NCI-H2196 (cell line): ENCODE results near the gene PAM16.
A peak's percentile ranks its signal among the peaks of the same experiment; 100 is the strongest.

Experiments used
- DNase-seq: peaks from one replicate; lab custom pipeline; 2025; ENCODE audit not compliant: unreplicated experiment; lab: John Stamatoyannopoulos, UW

The PAM16 gene

GRCh38 chr16:4322121-4323052 lies 28.7 kb downstream of the PAM16 start:
- DNase-seq: no peak

- DNase-seq: no peak
Measured at GRCh38 chr16:4321286-4322120, 29.6 kb downstream of the PAM16 start.

DNA sequence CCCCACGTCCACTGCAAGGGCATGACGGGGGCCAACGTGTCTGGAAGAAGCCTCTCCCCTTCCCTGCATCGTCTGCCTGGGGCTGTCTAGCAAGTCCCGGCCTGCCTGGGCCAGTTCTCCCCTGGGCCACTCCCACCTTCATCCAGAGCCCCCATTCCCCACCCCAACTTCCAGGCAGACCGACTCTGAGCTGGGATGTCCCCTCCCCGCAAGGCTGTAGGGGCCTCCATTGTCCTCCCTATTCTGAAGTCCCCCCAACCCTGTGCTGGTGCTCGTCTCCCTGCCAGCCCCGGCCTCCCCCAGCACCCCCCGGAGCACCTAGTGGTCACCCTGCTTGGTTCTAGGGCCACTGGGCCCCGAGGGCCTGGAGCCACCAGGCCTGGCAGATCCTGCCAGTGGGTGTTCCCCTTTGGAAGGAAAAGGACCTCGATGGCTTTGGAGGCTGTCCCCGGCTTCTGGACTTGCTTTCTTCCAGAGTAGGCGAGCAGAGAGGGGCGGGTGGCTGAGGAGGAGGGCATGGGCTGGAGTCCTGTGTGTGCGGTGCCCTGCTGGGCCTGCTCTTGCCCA lies 30.5 kb downstream of the PAM16 start:
- DNase-seq: no peak

DNA sequence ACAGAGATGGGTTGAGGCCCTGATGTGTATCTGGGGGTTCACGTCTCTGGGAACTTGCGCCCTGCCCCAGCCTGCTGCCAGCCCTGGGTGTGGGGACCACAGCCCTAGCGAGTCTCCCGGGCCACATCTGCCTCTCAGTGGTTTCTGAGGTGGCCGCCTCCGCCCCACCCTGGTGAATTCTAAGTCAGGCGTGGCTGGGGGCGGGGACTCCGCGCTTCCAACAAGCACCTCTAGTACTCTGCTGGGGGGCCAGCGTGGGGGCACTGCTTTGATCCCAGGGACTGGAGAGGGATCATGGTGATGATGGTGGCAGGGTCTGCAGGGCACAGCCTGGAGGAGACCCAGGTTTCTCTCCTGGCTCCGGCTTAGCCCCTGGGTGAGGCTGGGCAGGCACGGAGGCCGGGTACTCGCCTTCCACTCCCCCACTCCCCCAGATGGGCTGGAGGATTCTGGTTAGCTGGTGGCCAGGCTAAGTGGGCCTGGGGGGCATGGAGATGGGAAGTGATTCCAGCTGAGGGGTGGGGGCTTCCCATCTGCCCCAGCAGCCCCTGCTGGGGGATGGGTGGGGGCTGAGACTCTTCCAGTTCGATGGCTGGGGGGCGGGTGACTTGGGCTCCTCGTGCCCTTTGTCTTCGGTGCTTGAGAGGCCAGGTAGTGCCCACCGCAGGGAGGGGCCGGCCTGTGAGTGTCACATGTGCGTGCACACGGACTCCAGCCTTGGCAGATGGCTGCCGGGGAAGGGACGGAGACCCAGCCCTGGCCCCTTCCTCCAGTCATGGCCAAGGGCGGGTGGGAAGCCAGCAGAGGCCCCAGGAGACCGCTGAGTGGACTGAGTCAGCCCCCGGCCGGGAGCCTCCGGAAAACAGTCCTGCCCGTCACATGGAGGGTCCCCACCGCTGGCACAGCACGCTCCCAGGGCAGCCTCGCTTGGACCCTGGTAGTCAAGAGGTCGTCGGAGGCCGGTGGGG lies 31.4 kb downstream of the PAM16 start:
- DNase-seq: no peak

DNA sequence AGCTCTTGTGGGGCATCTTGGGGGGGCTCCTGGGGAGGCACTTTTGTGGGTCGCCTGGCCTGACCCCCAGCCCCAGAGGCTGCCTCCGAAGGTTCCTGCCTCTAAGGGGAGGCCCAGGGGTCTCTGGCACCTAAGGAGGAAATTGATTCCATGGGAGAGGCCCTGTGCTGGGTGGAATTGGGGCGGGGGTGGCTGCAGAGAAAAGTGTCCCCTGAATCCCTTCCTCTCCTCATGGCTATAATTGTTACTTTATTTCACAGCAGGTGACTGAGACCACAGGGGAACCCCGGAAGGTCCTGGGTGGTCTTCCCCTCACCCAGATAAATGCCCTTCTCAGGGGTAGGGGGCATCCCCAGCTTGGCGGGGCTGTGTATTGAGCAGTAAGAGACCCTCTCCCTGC lies 32.2 kb downstream of the PAM16 start:
- DNase-seq: no peak

- no peak for DNase-seq
Measured at GRCh38 chr16:4318451-4318910, 32.6 kb downstream of the PAM16 start.

DNA sequence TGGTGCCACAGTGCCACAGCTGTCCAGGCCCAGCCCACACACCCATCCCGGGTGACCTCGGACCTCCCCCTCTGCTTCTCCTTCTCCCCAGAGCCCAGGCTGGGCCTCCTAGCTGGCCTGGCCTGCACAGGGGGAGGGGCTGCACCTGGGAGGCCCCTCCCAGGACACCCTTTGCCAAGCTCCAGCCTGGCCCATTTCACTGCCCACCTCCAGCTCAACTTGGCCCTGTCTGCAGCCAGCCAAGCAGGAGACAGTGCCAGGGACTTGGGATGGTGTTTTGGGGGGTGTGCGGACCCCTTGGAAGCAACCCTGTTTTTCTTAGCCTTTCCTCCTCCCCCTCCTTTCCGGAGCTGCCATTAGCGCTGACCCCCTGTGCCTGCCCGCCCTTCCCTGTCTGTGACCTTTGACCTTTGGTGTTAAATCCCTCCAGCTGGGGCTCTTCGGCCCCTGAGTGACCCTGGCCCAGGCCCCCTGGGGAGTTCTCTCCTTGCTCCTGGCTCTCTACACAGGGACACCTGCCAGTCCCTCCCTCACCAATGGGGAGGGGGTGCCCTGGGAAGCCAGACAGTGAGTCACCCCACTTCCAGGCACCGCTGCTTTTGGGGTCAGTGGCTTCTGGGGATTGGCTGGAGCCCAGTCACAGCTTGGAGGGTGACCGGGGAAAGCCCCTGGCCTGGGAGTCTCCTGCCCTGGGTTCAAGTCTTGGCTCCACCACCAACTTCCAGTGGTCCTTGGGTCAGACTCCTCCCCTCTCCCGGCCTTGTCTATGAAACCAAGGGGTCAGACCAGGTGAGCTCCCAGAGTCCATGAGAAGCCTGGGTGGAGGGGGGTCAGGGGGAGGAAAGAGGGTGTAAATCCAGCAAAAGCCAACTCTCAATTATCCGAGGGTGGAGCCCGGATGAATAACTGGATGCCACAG lies 33.3 kb downstream of the PAM16 start:
- peak; percentile 40 for DNase-seq

DNA sequence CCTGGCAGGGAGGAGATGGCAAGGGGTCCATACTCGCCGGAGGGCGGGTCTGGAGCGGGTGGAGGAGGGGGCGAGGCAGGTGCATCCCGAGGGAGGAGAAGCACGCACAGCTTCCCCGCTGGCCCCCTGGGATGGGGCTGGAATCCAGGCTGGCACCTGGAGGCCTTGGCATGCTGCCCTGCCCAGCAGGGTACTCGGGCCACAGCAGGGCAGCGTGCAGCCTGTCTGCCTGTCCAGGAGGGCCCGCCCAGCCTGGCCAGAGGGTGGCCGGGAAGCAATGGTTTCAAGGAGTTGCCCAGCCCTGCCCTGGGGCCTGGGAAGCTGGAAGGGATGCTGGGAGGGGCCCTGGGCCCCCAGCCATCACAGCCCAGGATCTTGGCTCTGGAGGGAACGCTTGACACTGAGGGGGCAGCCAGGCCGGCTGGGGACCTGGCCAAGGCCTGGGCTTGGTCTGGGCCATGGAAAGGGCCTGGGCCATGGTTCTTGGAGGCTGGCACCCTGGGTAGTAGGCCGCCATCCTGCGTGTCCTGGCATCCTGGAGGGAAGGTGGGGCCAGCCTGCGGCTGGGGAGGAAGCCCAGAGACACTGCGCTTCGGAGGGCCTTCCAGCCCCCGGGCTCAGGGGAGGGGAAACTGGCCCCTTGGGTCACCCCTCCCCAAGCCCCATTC lies 34.1 kb downstream of the PAM16 start:
- DNase-seq: peak; percentile 83

GRCh38 chr16:4316108-4316863 lies 34.8 kb downstream of the PAM16 start:
- peak; percentile 25 for DNase-seq

GRCh38 chr16:4315186-4316107 lies 35.7 kb downstream of the PAM16 start, which contains the start of gene GLIS2:
TSS of gene GLIS2 (plus strand) at chr16:4316067. CDS start at chr16:4332281, 16,214 bp downstream.
- DNase-seq: peak; percentile 89

GRCh38 chr16:4314532-4315185 lies 36.5 kb downstream of the PAM16 start:
- peak; percentile 42 for DNase-seq

GRCh38 chr16:4313563-4314531 lies 37.3 kb downstream of the PAM16 start:
- DNase-seq: no peak

GRCh38 chr16:4309833-4310266 lies 41.3 kb downstream of the PAM16 start:
- DNase-seq: peak; percentile 63

DNA sequence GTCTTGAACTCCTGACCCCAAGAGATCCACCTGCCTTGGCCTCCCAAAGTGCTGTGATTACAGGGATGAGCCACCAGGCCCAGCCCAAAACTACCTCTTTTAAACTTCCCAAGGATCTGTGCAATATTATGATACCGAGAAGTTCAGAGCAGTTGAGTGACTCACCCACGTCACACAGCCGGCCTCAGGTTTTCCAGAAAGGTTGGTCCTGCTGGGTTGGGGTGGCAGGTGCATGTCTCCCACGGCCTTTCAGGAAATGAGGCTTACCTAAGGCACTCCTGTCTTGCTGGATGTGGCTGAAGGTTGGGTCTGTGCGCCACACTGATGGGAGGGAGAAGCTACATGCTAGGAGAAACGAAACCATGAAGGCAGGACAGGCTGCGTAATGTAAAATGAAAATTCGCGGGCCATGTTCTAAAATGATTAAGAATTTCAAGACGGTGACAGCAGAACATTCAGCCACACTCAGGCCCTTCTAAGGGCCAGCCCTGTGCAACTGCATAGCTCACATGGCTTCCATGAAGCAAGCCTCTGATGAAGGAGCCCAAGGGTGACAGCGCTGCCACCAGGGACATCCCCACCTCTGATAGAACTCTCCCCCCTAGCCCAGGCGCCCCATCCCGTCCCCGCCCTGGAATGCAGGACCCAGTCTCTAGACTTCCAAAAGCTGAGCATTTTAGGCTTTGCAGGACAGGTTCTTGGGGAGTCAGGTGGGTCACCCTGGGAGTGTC lies 41.9 kb downstream of the PAM16 start:
- DNase-seq: no peak
